HG03558 (cell line): Measurements from ENCODE around the gene RPL13.

ENCODE experiments used
- ATAC-seq: cut with Tn5 transposase; IDR thresholded peaks from one replicate; pipeline ENCODE4 v1.9.1; 2021; ENCODE audit warnings: moderate number of reproducible peaks; ENCODE audit not compliant: unreplicated experiment; ENCODE audit errors: extremely low read depth

RPL13 gene

DNA sequence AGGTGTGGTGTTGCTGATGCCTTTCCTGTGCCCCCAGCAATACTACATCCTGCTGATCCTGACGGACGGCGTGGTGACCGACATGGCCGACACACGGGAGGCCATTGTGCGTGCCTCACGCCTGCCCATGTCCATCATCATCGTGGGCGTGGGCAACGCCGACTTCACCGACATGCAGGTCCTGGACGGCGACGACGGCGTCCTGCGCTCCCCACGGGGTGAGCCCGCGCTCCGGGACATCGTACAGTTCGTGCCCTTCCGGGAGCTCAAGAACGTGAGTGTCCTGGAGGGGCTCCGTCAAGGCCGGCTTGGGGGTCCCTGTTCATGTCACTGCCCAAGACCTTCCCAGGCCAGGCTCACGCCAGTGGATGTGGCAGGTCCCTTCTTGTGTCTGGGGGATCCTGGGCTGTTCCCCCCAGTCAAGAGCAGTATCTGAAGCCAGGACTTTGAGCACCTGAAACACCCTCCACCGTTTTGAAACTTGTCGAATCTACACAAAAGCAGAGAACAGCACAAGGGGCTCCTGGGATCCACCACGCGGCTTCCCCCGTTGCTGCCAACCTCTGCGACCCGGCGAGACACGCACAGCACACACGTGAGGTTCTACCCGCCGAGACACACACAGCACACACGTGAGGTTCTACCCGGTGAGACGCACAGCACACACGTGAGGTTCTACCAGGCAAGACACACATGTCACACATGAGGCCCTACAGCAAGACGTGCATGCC, 35.0 kb downstream of the RPL13 start:
- ATAC-seq, result no peak

- ATAC-seq, result no peak
These were observed 35.7 kb downstream of the RPL13 start for GRCh38 chr16:89596061-89596689.

- no peak for ATAC-seq
These were observed 36.6 kb downstream of the RPL13 start for GRCh38 chr16:89596957-89597649.

DNA sequence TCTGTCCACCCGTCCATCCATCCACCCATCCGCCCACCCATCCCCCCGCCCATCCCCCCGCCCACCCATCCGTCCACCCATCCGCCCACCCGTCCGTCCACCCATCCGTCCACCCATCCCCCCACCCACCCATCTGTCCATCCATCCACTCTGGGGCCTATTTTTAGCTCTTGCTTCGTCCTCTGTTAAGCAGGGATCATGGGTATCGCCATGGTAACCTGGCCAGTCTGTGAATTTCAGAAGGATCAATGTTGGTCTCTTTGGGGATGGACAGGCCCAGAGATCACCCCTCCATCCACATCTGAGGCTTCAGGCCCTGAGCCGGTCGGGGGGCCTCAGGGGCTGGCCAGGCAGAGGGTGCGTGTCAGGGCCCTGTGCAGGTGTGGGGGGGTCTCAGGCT, 37.7 kb downstream of the RPL13 start:
- no peak for ATAC-seq

GRCh38 chr16:89599451-89599858, 39.0 kb downstream of the RPL13 start:
- no peak for ATAC-seq

DNA sequence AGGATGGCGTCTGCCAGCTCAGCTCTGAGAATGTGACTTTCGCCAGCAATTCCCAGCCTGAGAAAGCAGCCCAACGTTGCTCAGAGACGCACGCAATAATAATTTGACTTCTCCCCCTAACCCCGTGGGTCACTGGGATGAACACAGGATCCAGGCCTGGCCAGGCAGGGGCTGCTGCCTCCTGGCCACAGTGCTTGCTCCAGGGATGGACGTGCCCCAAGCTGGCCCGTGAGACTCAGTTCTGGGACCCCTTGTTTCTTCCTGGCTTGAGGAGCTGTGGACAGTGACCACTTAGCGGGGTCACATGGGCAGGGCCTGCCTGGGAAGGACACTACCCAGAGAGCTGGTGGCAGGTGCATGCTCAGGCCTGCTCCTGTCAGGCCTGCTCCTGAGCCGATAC, 39.4 kb downstream of the RPL13 start:
- no peak for ATAC-seq

- no peak for ATAC-seq
These were observed 39.9 kb downstream of the RPL13 start for GRCh38 chr16:89600427-89600826.

DNA sequence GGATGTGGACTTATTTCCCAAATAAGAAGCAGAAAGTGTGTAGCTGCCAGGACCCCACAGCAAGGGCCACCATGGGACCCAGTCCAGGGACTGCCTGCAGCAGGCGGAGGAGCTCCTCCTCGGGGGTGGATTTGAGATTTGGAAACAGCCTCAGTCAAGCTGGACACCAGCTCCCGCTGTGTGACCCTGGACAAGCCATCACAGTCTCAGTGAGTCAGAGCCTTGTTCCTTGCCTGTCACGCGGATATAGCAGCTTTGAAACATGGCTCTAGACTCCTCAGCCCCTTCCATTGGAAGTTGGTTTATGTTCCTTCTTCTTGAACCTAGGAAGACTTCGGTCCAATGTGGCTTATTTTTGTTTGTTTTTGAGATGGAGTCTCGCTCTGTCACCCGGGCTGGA, 40.5 kb downstream of the RPL13 start:
- ATAC-seq, result no peak

GRCh38 chr16:89601906-89602272, 41.4 kb downstream of the RPL13 start:
- no peak for ATAC-seq

DNA sequence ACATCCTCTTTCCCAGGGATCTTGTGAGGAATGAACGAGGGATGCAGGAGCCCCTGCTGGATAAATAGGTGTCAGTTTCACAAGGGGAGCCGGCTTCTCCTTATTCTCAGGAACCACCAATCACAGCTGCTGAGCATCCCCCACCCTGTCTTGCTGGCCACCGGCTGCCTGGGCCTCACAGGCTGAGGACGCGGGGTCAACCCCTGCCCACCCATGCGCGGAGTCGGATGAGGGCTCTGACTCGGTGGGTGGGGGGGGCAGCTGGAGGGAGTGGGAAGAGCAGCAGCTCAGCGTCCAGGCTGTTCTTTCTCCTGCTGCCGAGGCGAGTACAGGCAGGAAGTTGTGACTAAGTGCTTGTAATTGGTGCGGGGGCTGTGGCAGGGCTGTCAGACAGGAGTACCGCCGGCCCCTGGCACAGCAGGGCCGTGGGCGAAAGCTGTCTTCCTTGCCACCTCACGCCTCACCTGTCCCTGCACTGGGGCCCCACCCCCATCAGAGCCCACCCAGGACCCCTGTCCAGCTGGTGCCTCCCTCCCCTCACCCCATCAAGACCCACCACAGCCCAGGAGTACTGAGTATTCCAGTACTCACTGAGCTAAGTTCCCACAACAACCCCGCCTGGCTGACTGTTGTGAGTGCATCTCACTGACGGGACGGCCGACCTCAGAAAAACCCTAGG, 41.9 kb downstream of the RPL13 start:
- no peak for ATAC-seq

DNA sequence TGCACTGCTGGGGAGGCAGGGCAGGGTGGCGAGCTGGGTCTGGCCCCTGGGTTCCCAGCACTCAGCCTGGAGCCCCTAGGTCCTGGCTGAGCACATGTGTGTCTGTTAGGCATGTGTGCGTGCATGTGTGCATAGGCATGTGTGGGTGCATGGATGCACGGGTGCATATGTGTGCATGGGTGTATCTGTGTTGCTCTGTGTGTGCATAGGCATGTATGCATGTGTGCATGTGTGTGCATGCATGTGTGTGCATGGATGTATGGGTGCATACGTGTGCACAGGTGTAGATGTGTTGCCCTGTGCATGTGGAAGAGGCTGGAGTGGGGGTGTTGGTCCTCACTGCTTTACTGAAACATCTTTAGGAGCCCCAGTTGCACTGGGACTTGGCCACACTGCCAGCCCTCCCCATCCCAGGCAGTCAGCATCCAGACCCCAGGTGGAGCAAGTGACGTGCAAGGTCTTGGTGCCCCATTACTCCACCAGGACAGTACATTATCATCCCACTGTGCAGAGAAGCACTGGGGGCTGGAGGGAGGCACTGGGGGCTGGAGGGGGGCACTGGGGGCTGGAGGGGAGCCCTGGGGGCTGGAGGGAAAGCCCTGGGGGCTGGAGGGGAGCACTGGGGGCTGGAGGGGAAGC, 42.6 kb downstream of the RPL13 start:
- ATAC-seq, result no peak

DNA sequence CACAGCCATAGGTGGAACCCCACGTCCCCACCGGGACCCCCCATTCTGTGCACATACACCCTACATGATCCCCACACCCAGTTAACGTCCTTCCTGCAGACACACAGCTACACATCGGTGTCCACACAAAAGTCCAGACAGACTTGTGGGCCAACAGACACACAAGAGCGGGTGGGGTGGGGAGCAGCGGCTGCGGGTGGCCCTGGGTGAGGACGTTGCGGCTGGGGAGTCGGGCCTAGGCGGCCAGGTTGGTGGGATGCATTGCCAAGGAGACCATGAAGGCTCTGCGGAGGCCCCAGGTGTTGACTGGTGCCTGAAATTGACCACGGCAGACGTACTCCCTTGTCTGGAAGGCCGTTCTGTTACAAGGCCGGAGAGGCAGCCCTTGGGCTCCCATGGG, 44.3 kb downstream of the RPL13 start:
- ATAC-seq, result no peak

DNA sequence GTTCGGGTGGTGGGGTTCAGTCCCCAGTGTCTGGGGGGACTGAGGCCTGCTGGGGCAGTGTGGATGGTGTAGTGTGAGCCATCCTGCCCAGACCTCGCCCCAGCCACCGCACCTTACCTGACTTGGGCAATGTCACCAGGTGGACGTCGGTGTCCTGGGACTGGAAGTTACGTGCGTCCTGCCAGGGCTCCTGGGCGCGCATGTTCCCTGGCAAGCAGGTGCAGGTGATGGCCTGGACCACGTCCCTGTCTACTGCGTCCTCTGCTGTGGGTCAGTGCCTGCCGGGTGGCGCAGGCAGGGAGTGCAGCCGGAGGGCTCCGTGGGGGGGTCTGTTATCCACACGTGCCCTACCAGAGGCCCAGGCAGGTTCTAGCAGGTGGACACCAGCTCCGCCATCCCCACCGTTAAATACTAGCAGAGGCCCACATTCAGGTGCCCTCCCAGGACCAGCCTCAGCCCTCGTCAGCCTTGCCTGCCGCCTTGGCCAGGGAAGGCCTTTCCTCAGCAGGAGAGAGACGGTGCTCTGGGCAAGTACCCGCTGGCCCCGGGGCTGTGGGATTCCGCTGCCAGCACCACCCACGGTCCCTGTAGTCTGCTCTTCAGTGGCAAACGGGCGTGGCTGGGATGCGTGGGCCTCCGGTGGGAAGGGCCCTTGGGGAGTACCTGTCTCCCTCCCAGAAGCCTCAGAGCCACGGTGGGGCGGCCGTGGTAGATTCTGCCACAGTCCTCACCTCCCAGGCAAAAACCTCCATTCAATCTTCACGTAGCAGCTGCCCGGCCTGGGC, 44.9 kb downstream of the RPL13 start:
- ATAC-seq, result no peak

GRCh38 chr16:89606006-89606405, 45.5 kb downstream of the RPL13 start:
- ATAC-seq, result no peak

- no peak for ATAC-seq
These were observed 47.0 kb downstream of the RPL13 start for GRCh38 chr16:89607453-89607852.

DNA sequence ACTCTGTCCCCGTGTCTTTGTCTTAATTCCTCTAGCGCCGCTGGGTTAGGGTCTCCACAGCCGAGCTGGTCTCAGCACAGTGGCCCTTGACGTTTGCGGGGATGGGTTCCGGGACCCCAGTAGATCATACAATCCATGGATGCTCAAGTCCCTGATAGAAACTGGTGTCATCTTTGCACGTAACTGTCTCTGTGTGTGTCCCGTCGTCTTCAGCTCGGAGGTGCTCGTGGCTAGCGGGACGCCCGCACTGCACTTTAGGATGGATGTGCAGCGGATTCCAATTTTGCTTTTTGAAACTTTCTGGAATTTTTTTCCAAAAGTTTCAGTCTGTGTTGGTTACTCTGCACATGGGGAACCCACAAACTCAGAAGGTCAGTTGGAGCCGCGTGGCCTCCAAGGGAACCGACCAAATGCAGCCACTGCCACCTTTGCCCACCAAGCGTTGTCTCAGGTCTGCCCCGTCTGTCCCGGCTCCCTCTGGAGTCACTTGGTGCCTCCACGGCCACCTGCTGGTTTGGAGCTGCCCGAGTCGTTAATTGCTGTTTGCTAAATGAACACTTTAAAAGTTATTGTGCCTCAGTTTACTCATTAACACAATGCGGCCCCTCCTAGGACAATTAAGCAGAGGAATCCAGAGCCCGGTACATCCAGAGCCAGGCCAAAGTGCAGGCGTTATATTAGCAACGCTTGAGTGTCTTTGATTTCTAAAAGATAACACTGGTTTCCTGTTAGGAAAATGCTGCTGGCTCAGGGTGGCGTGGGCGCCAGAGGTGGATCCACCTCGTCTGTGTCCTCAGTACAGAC, 47.7 kb downstream of the RPL13 start:
- ATAC-seq, result no peak

DNA sequence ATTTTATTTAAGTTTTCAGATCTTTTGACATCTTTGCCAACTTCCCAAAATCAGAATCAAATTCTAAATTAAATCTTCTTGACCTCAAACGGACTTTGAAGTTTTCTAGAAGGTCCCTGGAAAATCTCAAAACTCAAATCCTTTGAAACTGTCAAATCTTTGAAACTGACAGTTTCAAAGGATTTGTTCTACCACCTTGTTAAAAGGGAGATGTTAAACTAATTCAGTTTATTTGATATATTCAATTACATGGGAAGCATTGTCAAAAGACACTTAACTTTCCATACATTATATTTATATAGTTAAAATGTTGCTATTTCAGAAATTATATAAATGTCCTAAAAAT, 49.6 kb downstream of the RPL13 start:
- no peak for ATAC-seq

DNA sequence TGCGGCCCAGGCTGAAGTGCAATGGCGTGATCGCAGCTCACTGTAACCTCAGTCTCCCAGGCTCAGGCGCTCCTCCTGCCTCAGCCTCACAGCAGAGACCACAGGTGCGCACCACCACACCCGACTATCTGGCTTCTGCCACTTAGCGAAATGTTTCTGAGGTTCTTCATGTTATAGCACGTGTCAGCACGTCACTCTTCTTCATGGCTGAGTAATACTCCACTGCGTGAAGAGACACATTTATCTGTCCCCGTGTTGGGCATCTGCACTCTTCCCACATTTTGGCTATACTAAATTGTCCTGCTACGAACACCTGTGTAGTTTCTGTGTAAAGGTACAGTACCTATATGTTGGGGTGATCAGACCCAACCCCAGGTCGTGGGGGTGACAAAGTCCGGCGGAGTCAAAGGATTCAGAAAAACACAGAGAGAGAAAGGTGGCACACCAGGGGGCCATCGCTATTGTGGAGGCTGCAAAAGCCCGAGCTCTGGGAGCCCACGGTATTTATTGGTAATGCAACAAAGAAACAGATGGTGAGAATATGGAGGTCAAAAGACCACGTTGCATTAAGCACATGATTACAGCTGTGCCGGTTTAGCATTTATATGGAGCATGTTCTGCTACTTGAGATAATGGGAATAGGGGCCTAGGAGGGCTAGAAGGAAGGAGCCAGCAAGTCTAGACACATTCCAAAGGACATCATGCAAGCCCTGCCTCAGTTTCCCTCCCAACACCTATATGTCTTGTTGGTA, 52.1 kb downstream of the RPL13 start:
- no peak for ATAC-seq
